Peyer's patch (tissue), 4 donors: ENCODE results near the gene SORBS1.

Experiments used
- CTCF ChIP-seq, 6 experiments: fragments of 450-650 bp in 4 of 6; fragments of 200-600 bp in 2 of 6; sonication (generic) in 1 of 6; IDR thresholded peaks; one replicate each; pipeline ENCODE4 v1.5.1; 2017 to 2019; ENCODE audit warnings: antibody characterized with exemption in 6 of 6, mild to moderate bottlenecking in 3 of 6, moderate library complexity in 1 of 6
- POLR2A ChIP-seq, 2 donors: fragments of 450-650 bp; IDR thresholded peaks; one replicate each; pipeline ENCODE4 v1.5.1; 2017; ENCODE audit warnings: antibody characterized with exemption in 2 of 2, mild to moderate bottlenecking in 2 of 2, moderate library complexity in 2 of 2

GRCh38 chr10:95341716-95342130, 219.4 kb downstream of the SORBS1 start:
- no peak for TF ChIP-seq CTCF (IDR thresholded peaks at IDR 0.05)
- no peak for TF ChIP-seq POLR2A (IDR thresholded peaks at IDR 0.05)
